Tibial artery (tissue), 4 donors: ENCODE results near the gene IL36B.

Experiments
- DNase-seq, 2 donors: peaks; one replicate each; pipeline ENCODE4 v3.0.0-alpha.2; 2019
- H3K27ac ChIP-seq, 2 donors: fragments of 200-600 bp; sonication (generic) in 1 of 2; 1 replicate in 1 of 2; 2 replicates in 1 of 2; pipeline ENCODE4 v1.5.1; 2018 to 2019; ENCODE audit warnings: mild to moderate bottlenecking in 1 of 2
- H3K27me3 ChIP-seq, 2 donors: fragments of 200-600 bp; sonication (generic) in 1 of 2; one replicate each; pipeline versions ENCODE4 v1.5.1 to v1.6.0; 2016 to 2019
- H3K36me3 ChIP-seq, 3 donors: fragments of 200-600 bp; sonication (generic) in 2 of 3; one replicate each; pipeline ENCODE4 v1.5.1; 2016 to 2019; ENCODE audit warnings: mild to moderate bottlenecking in 2 of 3
- H3K4me1 ChIP-seq, 4 donors: fragments of 200-600 bp; sonication (generic) in 2 of 4; 1 replicate in 3 of 4; 2 replicates in 1 of 4; pipeline ENCODE4 v1.5.1; 2016 to 2019
- H3K4me3 ChIP-seq, 2 donors: fragments of 200-600 bp; sonication (generic) in 1 of 2; 1 replicate in 1 of 2; 2 replicates in 1 of 2; pipeline ENCODE4 v1.5.1; 2018 to 2019; ENCODE audit warnings: mild to moderate bottlenecking in 2 of 2
- H3K9me3 ChIP-seq, 3 donors: fragments of 200-600 bp; sonication (generic) in 1 of 3; one replicate each; pipeline ENCODE4 v1.5.1; 2016 to 2019
- intact Hi-C: fragments of 100-400 bp; cut with DNase I; formaldehyde crosslinking; loops from one replicate; pipeline ENCODE4 v1.15.0; 2023; ENCODE audit warnings: low total_unique reads
- TF ChIP-seq, protein P1 (sequence below), 2 experiments: fragments of 200-600 bp in 1 of 2; fragments of 450-650 bp in 1 of 2; IDR thresholded peaks; one replicate each; pipeline ENCODE4 v1.5.1; 2017 to 2019; ENCODE audit warnings: antibody characterized with exemption in 2 of 2, mild to moderate bottlenecking in 1 of 2, moderate library complexity in 1 of 2

IL36B gene

GRCh38 chr2:112996635-112997034, 56.0 kb downstream of the IL36B start:
- Histone ChIP-seq H3K27ac (no peak overlapping the region), H3K4me3 (no peak overlapping the region), H3K9me3 (peaks cover 0 to 13% (median 5%) of the 10 kb centered on the region in 3 donors), H3K36me3 (no peaks in the 10 kb centered on the region), H3K27me3 (no peaks in the 10 kb centered on the region), H3K4me1 (no peaks in the 10 kb centered on the region)
- intact Hi-C loops: no loop called here
- TF ChIP-seq, protein P1, sequence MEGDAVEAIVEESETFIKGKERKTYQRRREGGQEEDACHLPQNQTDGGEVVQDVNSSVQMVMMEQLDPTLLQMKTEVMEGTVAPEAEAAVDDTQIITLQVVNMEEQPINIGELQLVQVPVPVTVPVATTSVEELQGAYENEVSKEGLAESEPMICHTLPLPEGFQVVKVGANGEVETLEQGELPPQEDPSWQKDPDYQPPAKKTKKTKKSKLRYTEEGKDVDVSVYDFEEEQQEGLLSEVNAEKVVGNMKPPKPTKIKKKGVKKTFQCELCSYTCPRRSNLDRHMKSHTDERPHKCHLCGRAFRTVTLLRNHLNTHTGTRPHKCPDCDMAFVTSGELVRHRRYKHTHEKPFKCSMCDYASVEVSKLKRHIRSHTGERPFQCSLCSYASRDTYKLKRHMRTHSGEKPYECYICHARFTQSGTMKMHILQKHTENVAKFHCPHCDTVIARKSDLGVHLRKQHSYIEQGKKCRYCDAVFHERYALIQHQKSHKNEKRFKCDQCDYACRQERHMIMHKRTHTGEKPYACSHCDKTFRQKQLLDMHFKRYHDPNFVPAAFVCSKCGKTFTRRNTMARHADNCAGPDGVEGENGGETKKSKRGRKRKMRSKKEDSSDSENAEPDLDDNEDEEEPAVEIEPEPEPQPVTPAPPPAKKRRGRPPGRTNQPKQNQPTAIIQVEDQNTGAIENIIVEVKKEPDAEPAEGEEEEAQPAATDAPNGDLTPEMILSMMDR (IDR thresholded peaks at IDR 0.05): no peak
- no peak for DNase-seq

- Histone ChIP-seq H3K36me3 (no peaks in the 10 kb centered on the region), H3K4me1 (no peaks in the 10 kb centered on the region), H3K27me3 (no peaks in the 10 kb centered on the region), H3K4me3 (no peak overlapping the region), H3K9me3 (peaks cover 0 to 13% (median 5%) of the 10 kb centered on the region in 3 donors), H3K27ac (no peak overlapping the region)
- TF ChIP-seq, protein P1 (IDR thresholded peaks at IDR 0.05): no peak
- no peak for DNase-seq
- intact Hi-C loops: no loop called here
Measured at GRCh38 chr2:112995346-112995920, 57.2 kb downstream of the IL36B start.

DNA sequence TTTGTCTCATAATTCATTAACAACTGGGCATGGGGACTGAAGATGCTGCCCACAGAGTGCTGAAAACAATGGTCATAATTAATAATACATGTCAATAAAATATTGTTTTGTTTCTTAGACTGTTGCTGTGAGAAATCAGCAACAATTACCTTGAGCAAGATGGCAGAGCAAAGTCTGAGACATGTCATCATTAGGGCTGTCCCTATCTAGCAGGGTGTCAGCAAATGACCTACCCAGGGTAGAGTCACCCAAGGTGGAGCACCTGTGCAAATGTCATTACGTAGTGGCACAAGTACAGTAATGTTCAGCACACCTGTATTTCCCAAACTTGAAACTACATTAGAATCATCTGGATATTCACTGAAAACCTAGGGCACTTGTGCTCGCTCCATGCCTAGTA, 58.0 kb downstream of the IL36B start:
- intact Hi-C loops: no loop called here
- TF ChIP-seq, protein P1 (IDR thresholded peaks at IDR 0.05): no peak
- Histone ChIP-seq H3K9me3 (peaks cover 0 to 9% (median 5%) of the 10 kb centered on the region in 3 donors), H3K4me3 (no peak overlapping the region), H3K27ac (no peak overlapping the region), H3K36me3 (no peaks in the 10 kb centered on the region), H3K4me1 (no peaks in the 10 kb centered on the region), H3K27me3 (no peaks in the 10 kb centered on the region)
- no peak for DNase-seq

DNA sequence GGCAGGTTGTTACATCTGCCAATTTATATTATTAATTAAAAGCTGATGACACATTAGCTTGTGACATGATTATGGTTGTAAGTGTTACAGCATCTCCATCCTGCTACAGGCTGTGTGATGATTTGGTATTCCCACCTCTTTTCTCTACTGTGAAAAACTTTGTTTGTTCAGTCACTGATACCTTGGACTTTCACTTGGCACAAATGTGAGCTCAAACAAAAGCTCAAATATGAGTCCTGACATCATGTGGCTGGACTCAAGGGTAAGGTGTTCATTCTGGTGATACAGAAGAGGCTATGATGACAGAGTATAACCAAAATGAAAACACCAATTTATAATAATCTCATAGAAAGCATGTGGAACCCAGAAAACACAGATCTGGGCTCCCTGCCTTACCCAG, 58.8 kb downstream of the IL36B start:
- no peaks in the 10 kb centered on the region for H3K36me3 ChIP-seq
- intact Hi-C loops: no loop called here
- peaks cover 0 to 9% (median 5%) of the 10 kb centered on the region in 3 donors for H3K9me3 ChIP-seq
- H3K4me3 ChIP-seq: no peak overlapping the region
- TF ChIP-seq, protein P1 (IDR thresholded peaks at IDR 0.05): no peak
- no peak for DNase-seq
- no peak overlapping the region for H3K27ac ChIP-seq
- no peaks in the 10 kb centered on the region for H3K4me1 ChIP-seq
- no peaks in the 10 kb centered on the region for H3K27me3 ChIP-seq

GRCh38 chr2:112989611-112990010, 63.1 kb downstream of the IL36B start:
- no peak for DNase-seq
- H3K27ac ChIP-seq: no peak overlapping the region
- no peaks in the 10 kb centered on the region for H3K36me3 ChIP-seq
- no peaks in the 10 kb centered on the region for H3K27me3 ChIP-seq
- no peaks in the 10 kb centered on the region for H3K4me1 ChIP-seq
- TF ChIP-seq, protein P1 (IDR thresholded peaks at IDR 0.05): no peak
- H3K4me3 ChIP-seq: no peak overlapping the region
- intact Hi-C loops: no loop called here
- peaks cover 0 to 9% (median 5%) of the 10 kb centered on the region in 3 donors for H3K9me3 ChIP-seq

GRCh38 chr2:112985090-112985489, 67.6 kb downstream of the IL36B start:
- intact Hi-C loops: no loop called here
- Histone ChIP-seq H3K4me1 (no peaks in the 10 kb centered on the region), H3K9me3 (no peaks in the 10 kb centered on the region), H3K4me3 (no peak overlapping the region), H3K36me3 (no peaks in the 10 kb centered on the region), H3K27me3 (no peaks in the 10 kb centered on the region), H3K27ac (no peak overlapping the region)
- TF ChIP-seq, protein P1 (IDR thresholded peaks at IDR 0.05): no peak
- no peak for DNase-seq
